ENCODE data around the gene CNTNAP3.
"Not testable (repeated sequence)": the region's sequence is repeated elsewhere in the genome, so short reads cannot be mapped to it uniquely, and the experiment has no call there.

CNTNAP3 gene

GRCh38 chr9:39030204-39031019 is 257.6 kb downstream of the CNTNAP3 start:
- H3K4me3 ChIP-seq (ENCODE audit: severe bottlenecking); H3K4me1 ChIP-seq (ENCODE audit: insufficient read depth, poor library complexity, severe bottlenecking); H3K9me3 ChIP-seq (ENCODE audit: severe bottlenecking); DNase-seq (ENCODE audit: low spot score); H3K36me3 ChIP-seq (ENCODE audit: low read depth); H3K27me3 ChIP-seq (ENCODE audit: insufficient read depth, poor library complexity, severe bottlenecking): not testable (repeated sequence)
- peak; percentile 97 for ATAC-seq (ENCODE audit: low read depth)
- H3K27ac ChIP-seq (ENCODE audit: poor library complexity, severe bottlenecking): peak overlapping the region; percentile 20

- not testable (repeated sequence) for ATAC-seq (ENCODE audit: low read depth); H3K36me3 ChIP-seq (ENCODE audit: low read depth); H3K9me3 ChIP-seq (ENCODE audit: severe bottlenecking); DNase-seq (ENCODE audit: low spot score); H3K4me1 ChIP-seq (ENCODE audit: insufficient read depth, poor library complexity, severe bottlenecking); H3K27ac ChIP-seq (ENCODE audit: poor library complexity, severe bottlenecking); H3K4me3 ChIP-seq (ENCODE audit: severe bottlenecking); H3K27me3 ChIP-seq (ENCODE audit: insufficient read depth, poor library complexity, severe bottlenecking)
These were observed 259.1 kb downstream of the CNTNAP3 start for GRCh38 chr9:39028855-39029254.

- not testable (repeated sequence) for H3K27me3 ChIP-seq (ENCODE audit: insufficient read depth, poor library complexity, severe bottlenecking); DNase-seq (ENCODE audit: low spot score); ATAC-seq (ENCODE audit: low read depth); H3K36me3 ChIP-seq (ENCODE audit: low read depth); H3K27ac ChIP-seq (ENCODE audit: poor library complexity, severe bottlenecking); H3K4me1 ChIP-seq (ENCODE audit: insufficient read depth, poor library complexity, severe bottlenecking); H3K4me3 ChIP-seq (ENCODE audit: severe bottlenecking); H3K9me3 ChIP-seq (ENCODE audit: severe bottlenecking)
These were observed 259.8 kb downstream of the CNTNAP3 start for GRCh38 chr9:39028168-39028567.

GRCh38 chr9:39025911-39026588 is 261.9 kb downstream of the CNTNAP3 start:
- not testable (repeated sequence) for H3K9me3 ChIP-seq (ENCODE audit: severe bottlenecking); ATAC-seq (ENCODE audit: low read depth); DNase-seq (ENCODE audit: low spot score); H3K4me1 ChIP-seq (ENCODE audit: insufficient read depth, poor library complexity, severe bottlenecking); H3K36me3 ChIP-seq (ENCODE audit: low read depth); H3K27ac ChIP-seq (ENCODE audit: poor library complexity, severe bottlenecking); H3K27me3 ChIP-seq (ENCODE audit: insufficient read depth, poor library complexity, severe bottlenecking); H3K4me3 ChIP-seq (ENCODE audit: severe bottlenecking)
